GM06990 (cell line): ENCODE measurements around the gene PAXX.

Source experiments
- DNase-seq: peaks from one replicate; pipeline ENCODE4 v3.0.0-alpha.2; 2011; ENCODE audit not compliant: insufficient read length; ENCODE audit errors: extremely low read depth
- H3K27me3 ChIP-seq: replicated peaks from 2 replicates; pipeline ENCODE4 v1.6.0; 2011; ENCODE audit warnings: low read length; ENCODE audit not compliant: control insufficient read depth, insufficient read depth
- H3K36me3 ChIP-seq: 2 replicates; pipeline ENCODE4 v1.5.1; 2011; ENCODE audit warnings: low read length; ENCODE audit not compliant: control insufficient read depth, insufficient read depth
- H3K4me3 ChIP-seq: replicated peaks from 2 replicates; pipeline ENCODE4 v1.5.1; 2011; ENCODE audit warnings: low read depth, mild to moderate bottlenecking, control low read depth, low read length
- CTCF ChIP-seq: IDR thresholded peaks from 2 replicates; pipeline ENCODE4 v1.5.1; 2011; ENCODE audit warnings: low read length, control low read depth, mild to moderate bottlenecking, inconsistent platforms; ENCODE audit not compliant: insufficient read depth, poor library complexity, severe bottlenecking

PAXX gene

GRCh38 chr9:137019891-137020683 is 27.9 kb downstream of the PAXX start:
- no peak overlapping the region for H3K4me3 ChIP-seq
- no peaks in the 10 kb centered on the region for H3K36me3 ChIP-seq
- no peak for DNase-seq
- no peaks in the 10 kb centered on the region for H3K27me3 ChIP-seq
- TF ChIP-seq CTCF, result no peak

GRCh38 chr9:137020771-137021567 is 28.7 kb downstream of the PAXX start:
- no peaks in the 10 kb centered on the region for H3K36me3 ChIP-seq
- DNase-seq, result no peak
- no peaks in the 10 kb centered on the region; the same call in 1 of the 2 replicates for H3K27me3 ChIP-seq
- no peak for TF ChIP-seq CTCF
- no peak overlapping the region for H3K4me3 ChIP-seq

GRCh38 chr9:137021568-137021978 is 29.4 kb downstream of the PAXX start:
- Histone ChIP-seq H3K4me3 (no peak overlapping the region), H3K27me3 (no peaks in the 10 kb centered on the region; the same call in 1 of the 2 replicates), H3K36me3 (no peaks in the 10 kb centered on the region)
- DNase-seq, result no peak
- TF ChIP-seq CTCF, result no peak

- no peak overlapping the region for H3K4me3 ChIP-seq
- TF ChIP-seq CTCF, result no peak
- no peaks in the 10 kb centered on the region; the same call in 1 of the 2 replicates for H3K27me3 ChIP-seq
- no peaks in the 10 kb centered on the region for H3K36me3 ChIP-seq
- DNase-seq, result peak; percentile 70
Measured at GRCh38 chr9:137021979-137022661, 29.9 kb downstream of the PAXX start.

- Histone ChIP-seq H3K27me3 (no peaks in the 10 kb centered on the region; the same call in 1 of the 2 replicates), H3K36me3 (no peaks in the 10 kb centered on the region), H3K4me3 (no peak overlapping the region)
- no peak for DNase-seq
- TF ChIP-seq CTCF, result no peak
Measured at GRCh38 chr9:137022662-137023008, 30.4 kb downstream of the PAXX start.
